K562 (cell line): ENCODE measurements around the gene BCAS3. TPM values are rescaled to one million over a fixed set of nuclear protein-coding genes. Genes with fewer than 3 reads are reported as not detected.

Experiments
- CC2D1A ChIP-seq: fragments of 450-650 bp; IDR thresholded peaks from 2 replicates; pipeline ENCODE4 v1.6.1; 2017; ENCODE audit warnings: mild to moderate bottlenecking
- DIDO1 ChIP-seq: fragments of 450-650 bp; IDR thresholded peaks from 2 replicates; pipeline ENCODE4 v1.6.1; 2016; ENCODE audit warnings: low read depth, missing biosample characterization, missing genetic modification characterization
- ZNF518B ChIP-seq: fragments of 250-450 bp; sonication (Bioruptor Pico); IDR thresholded peaks from 2 replicates; pipeline ENCODE4 v1.5.0; 2021; ENCODE audit warnings: mild to moderate bottlenecking, moderate library complexity
- polyA plus RNA-seq, 8 experiments: library from polyadenylated mRNA; depleted of rRNA in 4 of 8; stranded (reverse) in 5 of 8; unstranded in 3 of 8; fragments of >200 nt; fragmentation: Nextera tagmentation in 2 of 8; fragmentation: Illumina TruSeq in 1 of 8; extraction: Ambion mirVana in 2 of 8; extraction: Trizol in 1 of 8; gene quantifications; 2 replicates each; pipeline versions ENCODE4 v1.2.1 to v1.2.3, GENCODE V29; 2011 to 2014; ENCODE audit warnings: inconsistent platforms in 1 of 8, missing spikeins in 1 of 8
- total RNA-seq, 7 experiments: library from RNA; depleted of rRNA in 6 of 7; stranded (reverse); fragments of >200 nt in 6 of 7; fragmentation: Illumina TruSeq in 2 of 7; extraction: Trizol in 2 of 7; gene quantifications; 2 replicates each; pipeline versions ENCODE4 v1.2.1 to v1.2.3, GENCODE V29; 2011 to 2021; ENCODE audit warnings: low replicate concordance in 1 of 7
- TF ChIP-seq, protein P1 (sequence below): fragments of 250-450 bp; sonication (Bioruptor Pico); IDR thresholded peaks from 2 replicates; pipeline ENCODE4 v1.4.0; 2020; ENCODE audit warnings: mild to moderate bottlenecking, moderate library complexity, borderline replicate concordance

BCAS3 gene
- total and polyA plus RNA-seq, 9 of the 15 experiments (the other 6 are each of a cell fraction or from before 2014, with no cell fraction given) = 1.9 to 5.5 (median 3.5) TPM

DNA sequence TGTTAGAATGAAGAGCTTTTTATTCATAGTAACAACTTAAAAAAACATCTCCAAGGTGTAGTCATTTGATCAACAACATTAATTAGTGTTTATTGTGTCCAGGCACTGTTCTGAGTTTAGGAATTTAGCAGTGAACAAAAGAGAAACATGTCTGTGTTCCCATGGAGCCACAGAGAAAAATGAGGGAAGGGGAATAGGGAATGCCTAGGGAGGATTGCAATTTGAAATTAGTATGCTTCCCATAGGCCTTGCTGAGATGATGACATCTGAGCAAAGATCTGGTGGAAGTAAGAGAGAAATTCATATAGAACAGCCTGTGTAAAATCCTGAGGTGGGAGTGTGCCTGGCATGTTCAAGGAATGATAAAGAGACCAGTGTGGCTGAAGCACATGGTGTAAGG is 318.0 kb downstream of the BCAS3 start (continued):
- TF ChIP-seq, protein P1, sequence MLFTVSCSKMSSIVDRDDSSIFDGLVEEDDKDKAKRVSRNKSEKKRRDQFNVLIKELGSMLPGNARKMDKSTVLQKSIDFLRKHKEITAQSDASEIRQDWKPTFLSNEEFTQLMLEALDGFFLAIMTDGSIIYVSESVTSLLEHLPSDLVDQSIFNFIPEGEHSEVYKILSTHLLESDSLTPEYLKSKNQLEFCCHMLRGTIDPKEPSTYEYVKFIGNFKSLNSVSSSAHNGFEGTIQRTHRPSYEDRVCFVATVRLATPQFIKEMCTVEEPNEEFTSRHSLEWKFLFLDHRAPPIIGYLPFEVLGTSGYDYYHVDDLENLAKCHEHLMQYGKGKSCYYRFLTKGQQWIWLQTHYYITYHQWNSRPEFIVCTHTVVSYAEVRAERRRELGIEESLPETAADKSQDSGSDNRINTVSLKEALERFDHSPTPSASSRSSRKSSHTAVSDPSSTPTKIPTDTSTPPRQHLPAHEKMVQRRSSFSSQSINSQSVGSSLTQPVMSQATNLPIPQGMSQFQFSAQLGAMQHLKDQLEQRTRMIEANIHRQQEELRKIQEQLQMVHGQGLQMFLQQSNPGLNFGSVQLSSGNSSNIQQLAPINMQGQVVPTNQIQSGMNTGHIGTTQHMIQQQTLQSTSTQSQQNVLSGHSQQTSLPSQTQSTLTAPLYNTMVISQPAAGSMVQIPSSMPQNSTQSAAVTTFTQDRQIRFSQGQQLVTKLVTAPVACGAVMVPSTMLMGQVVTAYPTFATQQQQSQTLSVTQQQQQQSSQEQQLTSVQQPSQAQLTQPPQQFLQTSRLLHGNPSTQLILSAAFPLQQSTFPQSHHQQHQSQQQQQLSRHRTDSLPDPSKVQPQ (CRISPR knock-in tag) = no peak
- no peak for TF ChIP-seq CC2D1A
- no peak for TF ChIP-seq DIDO1 (tag)
- no peak for TF ChIP-seq ZNF518B (CRISPR knock-in tag)
- TF ChIP-seq, all 486 proteins: peak for 0
